CD4-positive, CD25-positive, alpha-beta regulatory T cell (primary cell): ENCODE results near the gene CD79A. TPM values are rescaled to one million over a fixed set of nuclear protein-coding genes. Genes with fewer than 3 reads are reported as not detected.
A peak's percentile ranks its signal among the peaks of the same experiment; 100 is the strongest.

Source experiments
- ATAC-seq, 2 donors: fragments of 150-1000 bp; cut with Tn5 transposase; one replicate each; pipeline ENCODE4 v1.10.0; 2021; ENCODE audit warnings: low read depth in 2 of 2, moderate number of reproducible peaks in 2 of 2, moderate library complexity in 1 of 2
- DNase-seq, 3 donors: peaks; one replicate each; pipeline versions ENCODE4 v3.0.0 to v3.0.0-alpha.2; 2012 to 2022; ENCODE audit warnings: mixed read lengths in 1 of 3
- H3K27ac ChIP-seq: one replicate; pipeline ENCODE4 v1.7.0; 2013; ENCODE audit warnings: mild to moderate bottlenecking, low read length; ENCODE audit not compliant: insufficient read depth, poor library complexity, severe bottlenecking
- H3K27me3 ChIP-seq: one replicate; pipeline ENCODE4 v1.7.0; 2013; ENCODE audit warnings: low read length; ENCODE audit not compliant: control insufficient read depth, insufficient read depth
- H3K36me3 ChIP-seq: one replicate; pipeline ENCODE4 v1.7.0; 2013; ENCODE audit warnings: mild to moderate bottlenecking, low read length, moderate library complexity; ENCODE audit not compliant: control insufficient read depth, insufficient read depth
- H3K4me1 ChIP-seq: 2 replicates; pipeline ENCODE4 v1.7.0; 2013; ENCODE audit warnings: mild to moderate bottlenecking, low read length; ENCODE audit not compliant: insufficient read depth, control insufficient read depth, poor library complexity, severe bottlenecking
- H3K4me3 ChIP-seq: one replicate; pipeline ENCODE4 v1.7.0; 2013; ENCODE audit warnings: low read depth, mild to moderate bottlenecking, low read length, moderate library complexity
- H3K9me3 ChIP-seq, 2 experiments: 1 replicate in 1 of 2; 2 replicates in 1 of 2; pipeline ENCODE4 v1.7.0; 2013; ENCODE audit warnings: low read length in 2 of 2, mild to moderate bottlenecking in 1 of 2, moderate library complexity in 1 of 2; ENCODE audit not compliant: control insufficient read depth in 2 of 2
- H3K27ac Mint-ChIP-seq, 3 donors: one replicate each; pipeline ENCODE4 v1.8.0; 2020 to 2022; ENCODE audit warnings: mild to moderate bottlenecking in 3 of 3, mixed read lengths in 3 of 3, moderate library complexity in 2 of 3
- H3K27me3 Mint-ChIP-seq: one replicate; pipeline ENCODE4 v1.8.0; 2022; ENCODE audit warnings: mild to moderate bottlenecking, mixed read lengths
- H3K36me3 Mint-ChIP-seq: one replicate; pipeline ENCODE4 v1.8.0; 2020; ENCODE audit warnings: mixed read lengths
- H3K4me1 Mint-ChIP-seq, 4 donors: one replicate each; pipeline ENCODE4 v1.8.0; 2020 to 2022; ENCODE audit warnings: mixed read lengths in 4 of 4, mild to moderate bottlenecking in 1 of 4
- H3K4me3 Mint-ChIP-seq, 4 donors: one replicate each; pipeline ENCODE4 v1.8.0; 2020 to 2022; ENCODE audit warnings: mild to moderate bottlenecking in 4 of 4, mixed read lengths in 4 of 4, moderate library complexity in 3 of 4
- H3K9me3 Mint-ChIP-seq, 7 donors: one replicate each; pipeline ENCODE4 v1.8.0; 2020 to 2022; ENCODE audit warnings: mixed read lengths in 7 of 7, mild to moderate bottlenecking in 3 of 7, moderate library complexity in 2 of 7
- polyA plus RNA-seq, 4 donors: library from polyadenylated mRNA; unstranded; fragments of 300-500 nt; fragmentation: Illumina TruSeq; gene quantifications; one replicate each; pipeline ENCODE4 v1.2.3, GENCODE V29; 2021
- total RNA-seq: library from RNA; stranded (reverse); gene quantifications from one replicate; pipeline ENCODE4 v1.2.3, GENCODE V29; 2022

The CD79A gene
- total RNA-seq (4.9 TPM), polyA plus RNA-seq (10 to 100 TPM; 10.6 to 17.9 (median 16.4) TPM)

DNA sequence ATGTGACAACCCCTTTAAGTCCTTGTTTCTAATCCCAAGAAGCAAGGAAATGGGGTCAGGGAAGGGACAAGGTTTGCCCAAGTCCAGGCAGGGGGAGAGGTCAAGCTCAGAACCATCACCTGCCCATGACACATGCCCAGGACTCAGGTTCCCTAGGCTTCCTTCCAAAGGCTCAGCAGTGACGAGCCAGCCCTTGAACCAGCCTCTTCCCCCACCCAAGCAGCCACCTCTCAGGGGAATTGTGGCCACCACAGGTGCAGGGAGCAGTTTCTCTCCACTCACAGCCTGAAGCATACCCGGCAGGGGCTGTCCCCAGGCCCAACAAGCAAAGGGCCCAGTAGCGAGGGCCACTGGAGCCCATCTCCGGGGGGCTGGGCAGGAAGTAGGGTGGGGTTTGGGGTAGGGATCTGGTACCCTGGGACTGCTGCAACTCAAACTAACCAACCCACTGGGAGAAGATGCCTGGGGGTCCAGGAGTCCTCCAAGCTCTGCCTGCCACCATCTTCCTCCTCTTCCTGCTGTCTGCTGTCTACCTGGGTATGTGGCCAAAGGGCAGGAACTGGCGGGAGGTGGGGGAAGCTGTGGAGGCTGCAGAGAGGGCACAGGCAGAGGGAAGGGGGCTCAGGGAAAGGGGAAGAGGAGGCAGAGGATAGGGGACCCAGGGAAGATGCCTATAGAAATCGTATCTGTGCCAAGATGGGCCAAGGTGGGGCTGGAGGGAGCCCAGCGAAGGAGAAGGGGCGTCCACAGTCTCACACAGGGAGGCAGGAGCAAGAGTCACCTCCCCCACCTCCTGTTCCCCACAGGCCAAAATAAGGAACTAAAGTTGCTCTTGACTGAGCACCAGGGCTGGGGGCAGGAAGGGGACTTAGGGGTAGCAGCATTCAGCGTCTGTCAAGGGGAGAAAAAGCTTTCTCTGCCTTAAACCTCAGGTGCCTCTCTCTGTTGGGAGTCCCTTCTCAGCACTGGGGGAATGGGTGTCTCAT lies at the start of gene CD79A:
Gene CD79A, plus strand, starts transcription at position 433 of the 986 bp plus-strand sequence. Its CDS starts 26 bp downstream, at position 459.
- peak in 1 of 3 donors; percentile 60 for DNase-seq
- no peak for ATAC-seq
- Mint-ChIP-seq H3K27me3 (peaks cover 4% of the 10 kb centered on the region), H3K36me3 (no peaks in the 10 kb centered on the region), H3K9me3 (no peaks in the 10 kb centered on the region), H3K4me1 (peaks cover 9 to 96% (median 32%) of the 10 kb centered on the region in 4 donors), H3K4me3 (peak within 1 kb of the TSS; percentile 77 to 92 (median 84)), H3K27ac (peak within 1 kb of the TSS; percentile 99 to 100 (median 99))
- Histone ChIP-seq H3K36me3 (no peaks in the 10 kb centered on the region), H3K4me1 (peaks cover 94% of the 10 kb centered on the region), H3K4me3 (peak within 1 kb of the TSS; percentile 70), H3K27ac (peak within 1 kb of the TSS; percentile 93), H3K27me3 (no peaks in the 10 kb centered on the region), H3K9me3 (no peaks in the 10 kb centered on the region)

DNA sequence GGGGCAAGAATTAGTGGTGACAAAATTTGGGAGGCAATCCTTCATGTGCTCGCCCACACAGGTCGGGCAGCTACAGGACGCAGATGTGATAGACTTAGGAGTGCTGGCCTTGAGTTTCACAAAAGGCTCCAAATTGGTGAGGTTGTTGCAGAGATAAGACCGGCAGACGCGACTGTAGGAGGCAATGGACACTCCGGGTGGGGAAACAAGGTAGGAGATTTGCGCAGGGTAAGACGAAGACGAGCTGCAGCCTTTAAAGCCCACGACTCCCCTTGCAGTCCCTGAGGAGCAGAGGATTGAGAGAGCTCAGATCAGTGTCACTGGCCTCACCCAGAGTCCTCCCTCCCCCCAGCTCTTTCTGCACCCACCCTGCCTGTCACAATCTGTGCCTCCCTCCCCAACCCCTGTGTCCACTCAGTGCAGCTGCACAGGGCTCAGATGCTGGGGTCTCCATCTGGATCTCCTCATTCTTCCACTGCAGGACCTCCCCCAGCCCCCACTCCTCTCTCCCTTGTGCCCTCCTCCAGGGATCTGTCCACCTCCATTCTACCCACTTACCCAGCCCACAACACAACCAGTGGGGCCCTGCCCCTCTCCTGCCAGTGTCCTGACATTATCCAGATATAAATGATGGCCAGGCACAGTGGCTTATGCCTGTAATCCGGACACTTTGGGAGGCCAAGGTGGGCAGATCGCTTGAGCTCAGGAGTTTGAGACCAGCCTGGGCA lies 38.9 kb upstream of the CD79A start:
- Histone ChIP-seq H3K27ac (no peak overlapping the region), H3K4me1 (no peaks in the 10 kb centered on the region), H3K9me3 (no peaks in the 10 kb centered on the region), H3K4me3 (no peak overlapping the region), H3K27me3 (peaks cover 8% of the 10 kb centered on the region), H3K36me3 (no peaks in the 10 kb centered on the region)
- Mint-ChIP-seq H3K36me3 (no peaks in the 10 kb centered on the region), H3K9me3 (no peaks in the 10 kb centered on the region), H3K4me1 (peaks cover 0 to 2% (median 0%) of the 10 kb centered on the region in 4 donors), H3K27ac (no peak overlapping the region), H3K27me3 (peaks cover 21% of the 10 kb centered on the region), H3K4me3 (no peak overlapping the region)
- ATAC-seq = no peak
- no peak for DNase-seq

DNA sequence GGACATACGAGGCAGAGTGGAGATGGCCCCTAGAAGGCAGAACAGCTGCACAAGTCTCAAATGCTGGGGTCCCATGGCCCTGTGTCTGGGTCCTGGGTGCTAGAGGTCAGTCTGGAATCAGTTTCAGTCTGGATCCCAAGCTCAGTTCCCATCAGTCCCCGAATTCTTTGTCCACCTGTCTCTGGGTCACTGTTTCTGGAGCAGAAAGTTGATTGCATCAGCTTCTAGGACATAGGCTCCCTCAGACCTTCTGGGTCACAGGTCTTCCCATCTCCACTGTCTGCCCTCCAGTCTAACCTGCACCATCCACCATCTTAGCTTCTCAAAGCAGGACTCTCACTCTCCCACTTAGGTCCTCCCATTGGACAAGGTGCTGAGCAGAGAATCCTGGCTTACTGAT lies 37.9 kb upstream of the CD79A start:
- Mint-ChIP-seq H3K27ac (peak overlapping the region in 1 of 3 donors; percentile 43), H3K4me1 (peaks cover 0 to 2% (median 0%) of the 10 kb centered on the region in 4 donors), H3K27me3 (peaks cover 19% of the 10 kb centered on the region), H3K36me3 (no peaks in the 10 kb centered on the region), H3K4me3 (no peak overlapping the region), H3K9me3 (no peaks in the 10 kb centered on the region)
- Histone ChIP-seq H3K27me3 (peaks cover 8% of the 10 kb centered on the region), H3K4me3 (no peak overlapping the region), H3K27ac (no peak overlapping the region), H3K36me3 (no peaks in the 10 kb centered on the region), H3K4me1 (no peaks in the 10 kb centered on the region), H3K9me3 (no peaks in the 10 kb centered on the region)
- no peak for ATAC-seq
- no peak for DNase-seq

DNA sequence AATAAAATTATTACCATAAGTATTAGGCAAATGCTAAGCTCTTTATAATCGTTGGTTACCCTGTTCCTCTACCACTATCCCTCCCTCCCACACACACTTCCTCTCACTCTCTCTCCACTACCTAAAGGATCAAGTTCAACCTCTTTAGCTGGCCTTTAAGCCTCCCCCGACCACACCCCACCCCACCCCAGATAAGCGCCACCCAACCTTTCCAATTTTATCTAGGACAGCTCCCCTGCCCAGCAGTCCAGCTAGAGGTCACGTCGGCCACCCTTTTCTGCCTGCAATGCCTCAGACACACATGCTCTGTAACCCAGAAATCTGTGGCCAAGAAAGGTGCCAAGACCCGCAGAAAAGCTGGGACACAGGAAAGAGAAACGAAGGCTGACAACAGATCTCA lies 33.7 kb upstream of the CD79A start:
- Mint-ChIP-seq H3K27me3 (peaks cover 13% of the 10 kb centered on the region), H3K27ac (peak overlapping the region in 1 of 3 donors; percentile 46)
- no peak for DNase-seq

DNA sequence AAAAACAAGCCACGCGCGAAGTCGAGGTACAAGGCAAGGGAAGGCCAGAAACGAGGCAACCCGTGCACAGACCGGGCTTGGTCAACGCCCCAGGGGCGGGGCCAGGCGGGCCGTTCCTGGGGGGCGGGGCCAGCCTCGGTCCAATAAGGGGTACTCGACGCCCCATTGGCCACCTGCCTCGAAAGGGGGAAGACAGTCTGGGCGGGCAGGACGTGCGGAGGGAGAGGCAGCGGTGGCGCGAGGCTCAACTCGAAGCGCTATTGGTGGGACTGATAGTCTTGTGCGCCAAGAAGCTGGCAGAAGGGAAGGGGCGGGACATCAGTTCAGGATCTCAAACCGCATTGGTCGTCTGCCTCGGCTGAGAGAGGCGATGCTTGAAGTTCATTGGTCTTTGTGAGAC lies 32.5 kb upstream of the CD79A start, which contains the start of gene LYPD4:
Gene LYPD4, minus strand, starts transcription at position 83 of the 400 bp plus-strand sequence. CDS start 5,398 bp downstream, outside the sequence.
- H3K4me1 Mint-ChIP-seq = no peaks in the 10 kb centered on the region
- H3K36me3 Mint-ChIP-seq = no peaks in the 10 kb centered on the region
- no peaks in the 10 kb centered on the region for H3K9me3 Mint-ChIP-seq
- peak within 1 kb of the TSS in 1 of 3 donors; percentile 46 for H3K27ac Mint-ChIP-seq
- DNase-seq (no peak), ATAC-seq (no peak)
- H3K4me3 Mint-ChIP-seq = no peak within 1 kb of the TSS
- Histone ChIP-seq H3K4me1 (no peaks in the 10 kb centered on the region), H3K27ac (no peak within 1 kb of the TSS), H3K4me3 (no peak within 1 kb of the TSS), H3K9me3 (no peaks in the 10 kb centered on the region), H3K27me3 (no peaks in the 10 kb centered on the region), H3K36me3 (no peaks in the 10 kb centered on the region)
- H3K27me3 Mint-ChIP-seq = peaks cover 17% of the 10 kb centered on the region

More for the DNA sequence above, 33.7 kb upstream of the CD79A start:
- no peaks in the 10 kb centered on the region for H3K4me1 Mint-ChIP-seq
- no peak overlapping the region for H3K4me3 ChIP-seq
- H3K36me3 Mint-ChIP-seq = no peaks in the 10 kb centered on the region
- no peaks in the 10 kb centered on the region for H3K9me3 Mint-ChIP-seq
- no peak for ATAC-seq
- H3K27ac ChIP-seq = no peak overlapping the region
- H3K4me3 Mint-ChIP-seq = no peak overlapping the region
- no peaks in the 10 kb centered on the region for H3K36me3 ChIP-seq
- H3K9me3 ChIP-seq = no peaks in the 10 kb centered on the region
- H3K4me1 ChIP-seq = no peaks in the 10 kb centered on the region
- H3K27me3 ChIP-seq = peaks cover 5% of the 10 kb centered on the region

DNA sequence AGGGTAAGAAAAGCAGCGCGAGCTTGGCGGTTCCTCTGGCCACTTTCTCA lies 32.3 kb upstream of the CD79A start, which contains the start of gene DMRTC2:
Gene DMRTC2, plus strand, starts transcription at position 42 of the 50 bp plus-strand sequence. CDS start 2,387 bp downstream, outside the sequence.
- H3K36me3 Mint-ChIP-seq = no peaks in the 10 kb centered on the region
- ATAC-seq (no peak), DNase-seq (no peak)
- H3K27me3 Mint-ChIP-seq = peaks cover 17% of the 10 kb centered on the region
- no peaks in the 10 kb centered on the region for H3K9me3 Mint-ChIP-seq
- no peaks in the 10 kb centered on the region for H3K27me3 ChIP-seq
- no peaks in the 10 kb centered on the region for H3K9me3 ChIP-seq
- no peaks in the 10 kb centered on the region for H3K36me3 ChIP-seq
- no peak within 1 kb of the TSS for H3K27ac ChIP-seq
- no peak within 1 kb of the TSS for H3K4me3 ChIP-seq
- H3K4me1 ChIP-seq = no peaks in the 10 kb centered on the region
- no peak within 1 kb of the TSS for H3K27ac Mint-ChIP-seq
- H3K4me1 Mint-ChIP-seq = no peaks in the 10 kb centered on the region
- no peak within 1 kb of the TSS for H3K4me3 Mint-ChIP-seq

DNA sequence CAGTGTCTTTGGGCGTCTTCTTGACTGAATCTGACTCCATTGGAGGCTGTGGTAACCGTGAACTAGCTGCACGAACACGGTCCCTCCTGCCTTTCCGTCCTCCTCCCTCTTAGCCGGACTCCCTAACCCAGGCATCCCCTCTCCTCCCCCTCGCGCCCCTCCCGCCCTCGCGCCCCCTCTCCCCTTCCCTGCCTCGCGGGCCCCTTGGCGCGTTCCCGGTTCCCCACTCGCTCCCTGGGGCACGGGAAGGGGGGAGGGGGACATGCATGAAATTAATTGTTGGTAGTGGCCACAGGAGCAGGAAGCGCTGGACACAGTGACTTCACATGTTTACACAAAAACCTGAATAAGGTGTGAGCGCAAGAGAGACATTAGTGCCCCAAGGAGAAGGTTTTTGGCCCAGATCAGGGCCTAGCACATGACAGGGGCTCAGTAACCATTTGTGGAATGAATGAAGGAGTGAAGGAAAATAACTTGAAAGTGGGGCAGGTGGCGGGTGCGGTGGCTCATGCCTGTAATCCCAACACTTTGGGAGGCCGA lies 32.0 kb upstream of the CD79A start:
- Mint-ChIP-seq H3K27ac (no peak overlapping the region), H3K36me3 (no peaks in the 10 kb centered on the region), H3K9me3 (no peaks in the 10 kb centered on the region), H3K4me3 (no peak overlapping the region), H3K4me1 (no peaks in the 10 kb centered on the region), H3K27me3 (peaks cover 17% of the 10 kb centered on the region)
- ATAC-seq (no peak), DNase-seq (no peak)
- Histone ChIP-seq H3K4me3 (no peak overlapping the region), H3K27ac (no peak overlapping the region), H3K4me1 (no peaks in the 10 kb centered on the region), H3K36me3 (no peaks in the 10 kb centered on the region), H3K27me3 (no peaks in the 10 kb centered on the region), H3K9me3 (no peaks in the 10 kb centered on the region)
